ENCODE results near the gene CDH4. TPM values are rescaled to one million over a fixed set of nuclear protein-coding genes. Genes with fewer than 3 reads are reported as not detected.

The CDH4 gene
- total RNA-seq, 2 experiments from 2014 or later, result 0.10 to 0.15 TPM

GRCh38 chr20:61743606-61744005 is 491.5 kb downstream of the CDH4 start:
- no peak for DNase-seq
- intact Hi-C loops (cut with micrococcal nuclease), result no loop called here
- H3K9me3 Mint-ChIP-seq, result peaks cover 4% of the 10 kb centered on the region
- H3K27me3 Mint-ChIP-seq (ENCODE audit: low read depth), result no peaks in the 10 kb centered on the region
- CTCF ChIA-PET, result no interaction called here
- H3K4me1 Mint-ChIP-seq (ENCODE audit: low read depth), result no peaks in the 10 kb centered on the region
- H3K36me3 Mint-ChIP-seq (ENCODE audit: low read depth), result no peaks in the 10 kb centered on the region
- no peak overlapping the region for H3K27ac Mint-ChIP-seq
- H3K4me3 Mint-ChIP-seq, result no peak overlapping the region

- peaks cover 4% of the 10 kb centered on the region for H3K9me3 Mint-ChIP-seq
These were observed 492.8 kb downstream of the CDH4 start for GRCh38 chr20:61744691-61745396.

GRCh38 chr20:61745397-61746146 is 493.5 kb downstream of the CDH4 start:
- CTCF ChIA-PET, result no interaction called here
- no peaks in the 10 kb centered on the region for H3K27me3 Mint-ChIP-seq (ENCODE audit: low read depth)
- H3K9me3 Mint-ChIP-seq, result peaks cover 7% of the 10 kb centered on the region
- intact Hi-C loops (cut with micrococcal nuclease), result no loop called here
- no peak for DNase-seq
- H3K27ac Mint-ChIP-seq, result no peak overlapping the region
- H3K4me1 Mint-ChIP-seq (ENCODE audit: low read depth), result no peaks in the 10 kb centered on the region
- H3K4me3 Mint-ChIP-seq, result no peak overlapping the region
- H3K36me3 Mint-ChIP-seq (ENCODE audit: low read depth), result no peaks in the 10 kb centered on the region

More at GRCh38 chr20:61744691-61745396, 492.8 kb downstream of the CDH4 start:
- Mint-ChIP-seq H3K27ac (no peak overlapping the region), H3K36me3 (ENCODE audit: low read depth) (no peaks in the 10 kb centered on the region), H3K4me3 (no peak overlapping the region), H3K4me1 (ENCODE audit: low read depth) (no peaks in the 10 kb centered on the region), H3K27me3 (ENCODE audit: low read depth) (no peaks in the 10 kb centered on the region)
- no peak for DNase-seq
- intact Hi-C loops (cut with micrococcal nuclease), result no loop called here
- CTCF ChIA-PET, result no interaction called here

GRCh38 chr20:61746147-61746646 is 494.1 kb downstream of the CDH4 start:
- peaks cover 8% of the 10 kb centered on the region for H3K9me3 Mint-ChIP-seq
- H3K4me1 Mint-ChIP-seq (ENCODE audit: low read depth), result no peaks in the 10 kb centered on the region
- no peaks in the 10 kb centered on the region for H3K27me3 Mint-ChIP-seq (ENCODE audit: low read depth)
- no peak overlapping the region for H3K27ac Mint-ChIP-seq
- no peaks in the 10 kb centered on the region for H3K36me3 Mint-ChIP-seq (ENCODE audit: low read depth)
- H3K4me3 Mint-ChIP-seq, result no peak overlapping the region
- intact Hi-C loops (cut with micrococcal nuclease), result no loop called here
- CTCF ChIA-PET, result no interaction called here
- DNase-seq, result no peak

- H3K27me3 Mint-ChIP-seq (ENCODE audit: low read depth), result no peaks in the 10 kb centered on the region
- intact Hi-C loops (cut with micrococcal nuclease), result no loop called here
- H3K27ac Mint-ChIP-seq, result no peak overlapping the region
- no peak overlapping the region for H3K4me3 Mint-ChIP-seq
- no peaks in the 10 kb centered on the region for H3K36me3 Mint-ChIP-seq (ENCODE audit: low read depth)
- no peaks in the 10 kb centered on the region for H3K4me1 Mint-ChIP-seq (ENCODE audit: low read depth)
- peaks cover 10% of the 10 kb centered on the region for H3K9me3 Mint-ChIP-seq
- CTCF ChIA-PET, result no interaction called here
- no peak for DNase-seq
These were observed 494.7 kb downstream of the CDH4 start for GRCh38 chr20:61746781-61747180.

- no peaks in the 10 kb centered on the region for H3K27me3 Mint-ChIP-seq (ENCODE audit: low read depth)
- CTCF ChIA-PET, result no interaction called here
- H3K36me3 Mint-ChIP-seq (ENCODE audit: low read depth), result no peaks in the 10 kb centered on the region
- H3K4me1 Mint-ChIP-seq (ENCODE audit: low read depth), result no peaks in the 10 kb centered on the region
- intact Hi-C loops (cut with micrococcal nuclease), result no loop called here
- H3K9me3 Mint-ChIP-seq, result peaks cover 10% of the 10 kb centered on the region
- DNase-seq, result no peak
- no peak overlapping the region for H3K4me3 Mint-ChIP-seq
- no peak overlapping the region for H3K27ac Mint-ChIP-seq
These were observed 496.3 kb downstream of the CDH4 start for GRCh38 chr20:61748376-61748775.

- H3K4me1 Mint-ChIP-seq (ENCODE audit: low read depth), result no peaks in the 10 kb centered on the region
- H3K36me3 Mint-ChIP-seq (ENCODE audit: low read depth), result no peaks in the 10 kb centered on the region
- H3K27ac Mint-ChIP-seq, result no peak overlapping the region
- CTCF ChIA-PET, result no interaction called here
- H3K4me3 Mint-ChIP-seq, result no peak overlapping the region
- H3K27me3 Mint-ChIP-seq (ENCODE audit: low read depth), result no peaks in the 10 kb centered on the region
- H3K9me3 Mint-ChIP-seq, result peaks cover 10% of the 10 kb centered on the region
- no peak for DNase-seq
- intact Hi-C loops (cut with micrococcal nuclease), result no loop called here
These were observed 497.5 kb downstream of the CDH4 start for GRCh38 chr20:61749406-61750075.

- intact Hi-C loops (cut with micrococcal nuclease), result no loop called here
- Mint-ChIP-seq H3K36me3 (ENCODE audit: low read depth) (no peaks in the 10 kb centered on the region), H3K4me3 (no peak overlapping the region)
These were observed 498.0 kb downstream of the CDH4 start for GRCh38 chr20:61750093-61750492.

GRCh38 chr20:61752576-61752975 is 500.5 kb downstream of the CDH4 start:
- H3K36me3 Mint-ChIP-seq (ENCODE audit: low read depth), result no peaks in the 10 kb centered on the region
- intact Hi-C loops (cut with micrococcal nuclease), result no loop called here
- CTCF ChIA-PET, result no interaction called here

More at GRCh38 chr20:61750093-61750492, 498.0 kb downstream of the CDH4 start:
- H3K4me1 Mint-ChIP-seq (ENCODE audit: low read depth), result no peaks in the 10 kb centered on the region
- CTCF ChIA-PET, result no interaction called here
- DNase-seq, result no peak
- H3K9me3 Mint-ChIP-seq, result peaks cover 10% of the 10 kb centered on the region
- H3K27me3 Mint-ChIP-seq (ENCODE audit: low read depth), result no peaks in the 10 kb centered on the region
- no peak overlapping the region for H3K27ac Mint-ChIP-seq

GRCh38 chr20:61753316-61753942 is 501.4 kb downstream of the CDH4 start:
- no peaks in the 10 kb centered on the region for H3K4me1 Mint-ChIP-seq (ENCODE audit: low read depth)
- H3K4me3 Mint-ChIP-seq, result no peak overlapping the region
- no peak overlapping the region for H3K27ac Mint-ChIP-seq
- H3K9me3 Mint-ChIP-seq, result peaks cover 6% of the 10 kb centered on the region
- no peaks in the 10 kb centered on the region for H3K36me3 Mint-ChIP-seq (ENCODE audit: low read depth)
- intact Hi-C loops (cut with micrococcal nuclease), result no loop called here
- CTCF ChIA-PET, result no interaction called here
- no peaks in the 10 kb centered on the region for H3K27me3 Mint-ChIP-seq (ENCODE audit: low read depth)
- DNase-seq, result no peak

More at GRCh38 chr20:61752576-61752975, 500.5 kb downstream of the CDH4 start:
- no peaks in the 10 kb centered on the region for H3K4me1 Mint-ChIP-seq (ENCODE audit: low read depth)
- no peaks in the 10 kb centered on the region for H3K27me3 Mint-ChIP-seq (ENCODE audit: low read depth)
- H3K4me3 Mint-ChIP-seq, result no peak overlapping the region
- DNase-seq, result no peak
- peaks cover 8% of the 10 kb centered on the region for H3K9me3 Mint-ChIP-seq
- no peak overlapping the region for H3K27ac Mint-ChIP-seq

GRCh38 chr20:61753987-61754956 is 502.2 kb downstream of the CDH4 start:
- H3K27ac Mint-ChIP-seq, result no peak overlapping the region
- intact Hi-C loops (cut with micrococcal nuclease), result no loop called here
- DNase-seq, result no peak
- no peaks in the 10 kb centered on the region for H3K4me1 Mint-ChIP-seq (ENCODE audit: low read depth)
- no peak overlapping the region for H3K4me3 Mint-ChIP-seq
- H3K27me3 Mint-ChIP-seq (ENCODE audit: low read depth), result no peaks in the 10 kb centered on the region
- H3K36me3 Mint-ChIP-seq (ENCODE audit: low read depth), result no peaks in the 10 kb centered on the region
- CTCF ChIA-PET, result no interaction called here
- H3K9me3 Mint-ChIP-seq, result peaks cover 6% of the 10 kb centered on the region
